HepG2 (cell line): ENCODE measurements around the gene CCDC183. TPM values are rescaled to one million over a fixed set of nuclear protein-coding genes. Genes with fewer than 3 reads are reported as not detected.

Experiments used
- AHR ChIP-seq: IDR thresholded peaks from 2 replicates; pipeline ENCODE4 v1.6.1; 2018; ENCODE audit warnings: missing genetic modification reagents, missing compliant biosample characterization
- BRD4 ChIP-seq: sonication (generic); formaldehyde crosslinking; IDR thresholded peaks from 2 replicates; pipeline ENCODE4 v1.4.0; 2020; ENCODE audit warnings: missing genetic modification reagents
- CAMTA2 ChIP-seq: sonication (generic); formaldehyde crosslinking; IDR thresholded peaks from 2 replicates; pipeline ENCODE4 v1.4.0; 2020; ENCODE audit warnings: mild to moderate bottlenecking, missing genetic modification reagents, borderline replicate concordance
- CCAR2 ChIP-seq: fragments of 200-400 bp; formaldehyde crosslinking; optimal IDR thresholded peaks from 2 replicates; pipeline ENCODE3; 2018; ENCODE audit warnings: low read depth, mild to moderate bottlenecking, low read length, moderate library complexity
- FOSL1 ChIP-seq: sonication (generic); formaldehyde crosslinking; IDR thresholded peaks from 2 replicates; pipeline ENCODE4 v1.9.0; 2021; ENCODE audit warnings: missing genetic modification reagents, borderline replicate concordance
- FOXJ3 ChIP-seq: sonication (generic); formaldehyde crosslinking; IDR thresholded peaks from 2 replicates; pipeline ENCODE4 v1.4.0; 2020; ENCODE audit warnings: missing genetic modification reagents, mild to moderate bottlenecking, borderline replicate concordance
- HMG20A ChIP-seq: IDR thresholded peaks from 2 replicates; pipeline ENCODE4 v1.6.1; 2016; ENCODE audit warnings: borderline replicate concordance
- HNF4A ChIP-seq: sonication (generic); formaldehyde crosslinking; IDR thresholded peaks from 2 replicates; pipeline ENCODE4 v1.4.0; 2020; ENCODE audit warnings: missing genetic modification reagents
- IKZF4 ChIP-seq: sonication (generic); formaldehyde crosslinking; IDR thresholded peaks from 2 replicates; pipeline ENCODE4 v1.5.1; 2020; ENCODE audit warnings: borderline replicate concordance, mild to moderate bottlenecking, low read depth, missing genetic modification reagents; ENCODE audit errors: not compliant biosample characterization
- ISX ChIP-seq: sonication (generic); formaldehyde crosslinking; conservative IDR thresholded peaks from 2 replicates; pipeline ENCODE4 v1.5.0; 2020; ENCODE audit warnings: missing genetic modification reagents
- NRL ChIP-seq: sonication (generic); formaldehyde crosslinking; IDR thresholded peaks from 2 replicates; pipeline ENCODE4 v1.5.0; 2020; ENCODE audit warnings: missing genetic modification reagents, mild to moderate bottlenecking, moderate library complexity, borderline replicate concordance
- PAX8 ChIP-seq: sonication (generic); formaldehyde crosslinking; IDR thresholded peaks from 2 replicates; pipeline ENCODE4 v1.8.0; 2022; ENCODE audit warnings: mild to moderate bottlenecking, missing genetic modification reagents, borderline replicate concordance
- RBM22 ChIP-seq: fragments of 200-400 bp; formaldehyde crosslinking; optimal IDR thresholded peaks from 2 replicates; pipeline ENCODE3; 2017; ENCODE audit warnings: mild to moderate bottlenecking, low read length, moderate library complexity
- REL ChIP-seq: sonication (generic); formaldehyde crosslinking; conservative IDR thresholded peaks from 2 replicates; pipeline ENCODE4 v1.8.0; 2022; ENCODE audit warnings: mild to moderate bottlenecking, missing genetic modification reagents, moderate library complexity
- REXO4 ChIP-seq: sonication (generic); formaldehyde crosslinking; IDR thresholded peaks from 2 replicates; pipeline ENCODE4 v1.8.0; 2022; ENCODE audit warnings: missing genetic modification reagents, mild to moderate bottlenecking, borderline replicate concordance
- STAT5B ChIP-seq: sonication (generic); formaldehyde crosslinking; IDR thresholded peaks from 2 replicates; pipeline ENCODE4 v1.4.0; 2020; ENCODE audit warnings: missing genetic modification reagents
- TSC22D2 ChIP-seq: sonication (generic); formaldehyde crosslinking; IDR thresholded peaks from 2 replicates; pipeline ENCODE4 v1.5.1; 2020; ENCODE audit warnings: missing genetic modification reagents, mild to moderate bottlenecking, borderline replicate concordance
- ZNF430 ChIP-seq: sonication (generic); formaldehyde crosslinking; IDR thresholded peaks from 2 replicates; pipeline ENCODE4 v1.9.0; 2021; ENCODE audit warnings: mild to moderate bottlenecking, missing genetic modification reagents
- ZNF761 ChIP-seq: sonication (generic); formaldehyde crosslinking; conservative IDR thresholded peaks from 2 replicates; pipeline ENCODE4 v1.4.0; 2020; ENCODE audit warnings: mild to moderate bottlenecking, missing genetic modification reagents
- ZSCAN9 ChIP-seq: IDR thresholded peaks from 2 replicates; pipeline ENCODE4 v1.6.1; 2016; ENCODE audit warnings: borderline replicate concordance
- polyA plus RNA-seq, 8 experiments: library from polyadenylated mRNA; depleted of rRNA in 3 of 8; stranded (reverse) in 7 of 8; unstranded in 1 of 8; fragments of >200 nt; fragmentation: Illumina TruSeq in 4 of 8; extraction: Trizol in 4 of 8; gene quantifications; 2 replicates each; pipeline versions ENCODE4 v1.2.1 to v1.2.3, GENCODE V29; 2011 to 2016; ENCODE audit warnings: low read depth in 4 of 8, missing spikeins in 1 of 8, mixed read lengths in 1 of 8; ENCODE audit not compliant: insufficient read depth in 1 of 8
- total RNA-seq, 5 experiments: library from RNA; depleted of rRNA; stranded (reverse); fragments of >200 nt; fragmentation: Illumina TruSeq; extraction: Trizol; gene quantifications; 2 replicates each; pipeline ENCODE4 v1.2.3, GENCODE V29; 2016; ENCODE audit warnings: low read depth in 1 of 5
- TF ChIP-seq, protein P1 (sequence below): sonication (generic); formaldehyde crosslinking; conservative IDR thresholded peaks from 2 replicates; pipeline ENCODE4 v1.8.1; 2023; ENCODE audit warnings: missing genetic modification reagents
- TF ChIP-seq, protein P2 (sequence below): sonication (generic); formaldehyde crosslinking; IDR thresholded peaks from 2 replicates; pipeline ENCODE4 v1.4.0; 2020; ENCODE audit warnings: missing genetic modification reagents
- TF ChIP-seq, protein P3 (sequence below): sonication (generic); formaldehyde crosslinking; IDR thresholded peaks from 2 replicates; pipeline ENCODE4 v1.4.0; 2020; ENCODE audit warnings: missing genetic modification reagents

Gene CCDC183
- total and polyA plus RNA-seq, 2 of the 13 experiments (the other 11 are each of a cell fraction or from before 2014, with no cell fraction given): 5.0 to 66.4 TPM

DNA sequence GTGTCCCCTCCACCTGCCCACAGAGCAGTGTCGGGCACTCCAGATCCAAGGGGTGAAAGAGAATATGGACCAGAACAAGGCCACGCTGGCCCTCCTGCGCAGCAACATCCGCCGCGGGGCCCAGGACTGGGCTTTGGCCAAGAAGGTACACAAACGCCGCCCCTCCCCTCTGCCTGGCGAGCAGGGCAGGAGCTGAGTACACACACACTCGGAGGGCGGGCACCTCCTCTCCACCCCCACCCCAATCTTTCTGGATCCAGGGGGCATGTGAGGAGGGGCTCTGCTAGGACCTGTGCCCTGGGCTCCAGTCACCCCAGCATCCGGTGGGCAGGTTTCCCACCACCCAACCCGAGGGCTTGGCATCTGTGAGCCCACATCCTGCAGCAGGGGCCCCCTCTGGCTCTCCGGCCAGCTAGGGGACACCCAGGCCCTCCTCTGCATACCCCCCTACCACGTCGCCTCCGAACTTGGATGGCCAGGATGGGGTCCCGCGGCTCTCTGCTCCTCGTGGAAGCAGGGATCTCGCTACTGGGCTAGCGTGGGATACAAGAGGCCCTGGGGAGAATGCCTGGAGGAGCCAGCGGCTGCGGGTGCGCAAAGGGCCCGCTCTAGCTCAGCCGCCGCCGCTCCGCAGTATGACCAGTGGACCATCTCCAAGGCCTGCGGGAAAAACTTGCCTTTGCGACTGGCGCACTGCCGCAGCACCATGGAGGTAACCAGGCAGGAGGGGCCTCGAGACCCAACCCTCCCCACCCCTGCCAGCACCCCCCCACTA lies 3.1 kb downstream of the CCDC183 start (continued):
- TF ChIP-seq ZNF761 (CRISPR knock-in tag): peak; percentile 80
- no peak for TF ChIP-seq ISX (CRISPR knock-in tag)
- peak; percentile 87 for TF ChIP-seq IKZF4
- TF ChIP-seq BRD4 (CRISPR knock-in tag): peak; percentile 78
- no peak for TF ChIP-seq STAT5B
- peak; percentile 49; the same call in 1 of the 2 replicates for TF ChIP-seq TSC22D2 (CRISPR knock-in tag)
- TF ChIP-seq NRL (CRISPR knock-in tag): peak; percentile 66; the same call in 1 of the 2 replicates
- TF ChIP-seq, protein P1, sequence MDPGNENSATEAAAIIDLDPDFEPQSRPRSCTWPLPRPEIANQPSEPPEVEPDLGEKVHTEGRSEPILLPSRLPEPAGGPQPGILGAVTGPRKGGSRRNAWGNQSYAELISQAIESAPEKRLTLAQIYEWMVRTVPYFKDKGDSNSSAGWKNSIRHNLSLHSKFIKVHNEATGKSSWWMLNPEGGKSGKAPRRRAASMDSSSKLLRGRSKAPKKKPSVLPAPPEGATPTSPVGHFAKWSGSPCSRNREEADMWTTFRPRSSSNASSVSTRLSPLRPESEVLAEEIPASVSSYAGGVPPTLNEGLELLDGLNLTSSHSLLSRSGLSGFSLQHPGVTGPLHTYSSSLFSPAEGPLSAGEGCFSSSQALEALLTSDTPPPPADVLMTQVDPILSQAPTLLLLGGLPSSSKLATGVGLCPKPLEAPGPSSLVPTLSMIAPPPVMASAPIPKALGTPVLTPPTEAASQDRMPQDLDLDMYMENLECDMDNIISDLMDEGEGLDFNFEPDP: no peak
- peak; percentile 66; the same call in 1 of the 2 replicates for TF ChIP-seq ZNF430 (CRISPR knock-in tag)
- peak; percentile 79; the same call in 1 of the 2 replicates for TF ChIP-seq PAX8 (CRISPR knock-in tag)
- TF ChIP-seq REL (CRISPR knock-in tag): peak; percentile 95
- no peak for TF ChIP-seq AHR (CRISPR knock-in tag)
- peak; percentile 46; the same call in 1 of the 2 replicates for TF ChIP-seq CAMTA2 (CRISPR knock-in tag)
- TF ChIP-seq FOXJ3 (CRISPR knock-in tag): peak; percentile 84
- no peak for TF ChIP-seq FOSL1 (CRISPR knock-in tag)
- no peak for TF ChIP-seq RBM22
- TF ChIP-seq REXO4 (CRISPR knock-in tag): no peak
- peak; percentile 23; the same call in 1 of the 2 replicates for TF ChIP-seq HMG20A (CRISPR knock-in tag)
- TF ChIP-seq ZSCAN9 (CRISPR knock-in tag): peak; percentile 56; the same call in 1 of the 2 replicates
- TF ChIP-seq, protein P2, sequence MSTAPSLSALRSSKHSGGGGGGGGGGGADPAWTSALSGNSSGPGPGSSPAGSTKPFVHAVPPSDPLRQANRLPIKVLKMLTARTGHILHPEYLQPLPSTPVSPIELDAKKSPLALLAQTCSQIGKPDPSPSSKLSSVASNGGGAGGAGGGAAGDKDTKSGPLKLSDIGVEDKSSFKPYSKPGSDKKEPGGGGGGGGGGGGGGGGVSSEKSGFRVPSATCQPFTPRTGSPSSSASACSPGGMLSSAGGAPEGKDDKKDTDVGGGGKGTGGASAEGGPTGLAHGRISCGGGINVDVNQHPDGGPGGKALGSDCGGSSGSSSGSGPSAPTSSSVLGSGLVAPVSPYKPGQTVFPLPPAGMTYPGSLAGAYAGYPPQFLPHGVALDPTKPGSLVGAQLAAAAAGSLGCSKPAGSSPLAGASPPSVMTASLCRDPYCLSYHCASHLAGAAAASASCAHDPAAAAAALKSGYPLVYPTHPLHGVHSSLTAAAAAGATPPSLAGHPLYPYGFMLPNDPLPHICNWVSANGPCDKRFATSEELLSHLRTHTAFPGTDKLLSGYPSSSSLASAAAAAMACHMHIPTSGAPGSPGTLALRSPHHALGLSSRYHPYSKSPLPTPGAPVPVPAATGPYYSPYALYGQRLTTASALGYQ (CRISPR knock-in tag): peak; percentile 61; the same call in 1 of the 2 replicates
- TF ChIP-seq, protein P3, sequence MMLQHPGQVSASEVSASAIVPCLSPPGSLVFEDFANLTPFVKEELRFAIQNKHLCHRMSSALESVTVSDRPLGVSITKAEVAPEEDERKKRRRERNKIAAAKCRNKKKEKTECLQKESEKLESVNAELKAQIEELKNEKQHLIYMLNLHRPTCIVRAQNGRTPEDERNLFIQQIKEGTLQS (CRISPR knock-in tag): no peak
- peak; percentile 71 for TF ChIP-seq HNF4A (CRISPR knock-in tag)
- TF ChIP-seq CCAR2: no peak
